Activated CD8-positive, alpha-beta memory T cell treated with anti-CD3 and anti-CD28 coated beads, Interleukin-2, amount 50 U/mL, for 24 hours (primary cell): ENCODE measurements around the gene ZNRF3.

Experiments
- DNase-seq: peaks from one replicate; pipeline ENCODE4 v3.0.0-alpha.2; 2020; ENCODE audit errors: extremely low read depth

Gene ZNRF3

GRCh38 chr22:29088809-29089208, 205.4 kb downstream of the ZNRF3 start:
- no peak for DNase-seq

GRCh38 chr22:29089507-29089906, 206.1 kb downstream of the ZNRF3 start:
- no peak for DNase-seq

GRCh38 chr22:29090039-29090438, 206.7 kb downstream of the ZNRF3 start:
- DNase-seq = no peak

GRCh38 chr22:29092243-29092642, 208.9 kb downstream of the ZNRF3 start:
- DNase-seq = no peak

GRCh38 chr22:29093030-29093429, 209.7 kb downstream of the ZNRF3 start:
- no peak for DNase-seq

- DNase-seq = no peak
Observed at GRCh38 chr22:29093501-29094300, 210.3 kb downstream of the ZNRF3 start.

- no peak for DNase-seq
Observed at GRCh38 chr22:29095459-29095858, 212.1 kb downstream of the ZNRF3 start.

GRCh38 chr22:29096736-29097669, 213.6 kb downstream of the ZNRF3 start:
- DNase-seq = no peak

- no peak for DNase-seq
Observed at GRCh38 chr22:29098296-29098695, 214.9 kb downstream of the ZNRF3 start.

GRCh38 chr22:29102300-29102699, 218.9 kb downstream of the ZNRF3 start:
- DNase-seq = no peak

GRCh38 chr22:29103121-29103520, 219.7 kb downstream of the ZNRF3 start:
- DNase-seq = no peak

- no peak for DNase-seq
Observed at GRCh38 chr22:29105468-29105867, 222.1 kb downstream of the ZNRF3 start.

- no peak for DNase-seq
Observed at GRCh38 chr22:29106839-29107238, 223.5 kb downstream of the ZNRF3 start.
